H9 (cell line): ENCODE data around the gene ZSWIM6. TPM values are rescaled to one million over a fixed set of nuclear protein-coding genes. Genes with fewer than 3 reads are reported as not detected.

Source experiments
- DNase-seq: peaks from one replicate; pipeline ENCODE4 v3.0.0-alpha.2; 2017
- H2AFZ ChIP-seq: one replicate; pipeline ENCODE4 v1.6.1; 2013; ENCODE audit warnings: mild to moderate bottlenecking, low read length, control low read depth, moderate library complexity
- H2AK5ac ChIP-seq: 2 replicates; pipeline ENCODE4 v1.6.1; 2013; ENCODE audit warnings: low read length, control low read depth, mixed read lengths; ENCODE audit not compliant: insufficient read length
- H2BK120ac ChIP-seq: one replicate; pipeline ENCODE4 v1.6.1; 2013; ENCODE audit warnings: low read depth, mild to moderate bottlenecking, low read length, control low read depth, inconsistent platforms; ENCODE audit not compliant: poor library complexity, severe bottlenecking
- H2BK12ac ChIP-seq: 2 replicates; pipeline ENCODE4 v1.6.1; 2013; ENCODE audit warnings: low read length, control low read depth, mixed read lengths, low read depth; ENCODE audit not compliant: insufficient read length
- H2BK15ac ChIP-seq: 2 replicates; pipeline ENCODE4 v1.6.1; 2013; ENCODE audit warnings: low read depth, low read length, control low read depth
- H2BK20ac ChIP-seq: one replicate; pipeline ENCODE4 v1.6.1; 2013; ENCODE audit warnings: low read depth, mild to moderate bottlenecking, low read length, control low read depth, inconsistent platforms; ENCODE audit not compliant: poor library complexity, severe bottlenecking
- H2BK5ac ChIP-seq: 2 replicates; pipeline ENCODE4 v1.6.1; 2013; ENCODE audit warnings: low read length, control low read depth, mixed read lengths; ENCODE audit not compliant: insufficient read length
- H3K14ac ChIP-seq: 2 replicates; pipeline ENCODE4 v1.6.1; 2013; ENCODE audit warnings: low read length, control low read depth; ENCODE audit not compliant: insufficient read depth
- H3K18ac ChIP-seq: 2 replicates; pipeline ENCODE4 v1.6.1; 2013; ENCODE audit warnings: low read depth, mild to moderate bottlenecking, mixed read lengths, low read length, control low read depth; ENCODE audit not compliant: insufficient read length
- H3K23ac ChIP-seq: 2 replicates; pipeline ENCODE4 v1.6.1; 2013; ENCODE audit warnings: low read length, control low read depth, mixed read lengths, low read depth; ENCODE audit not compliant: insufficient read length
- H3K23me2 ChIP-seq: 2 replicates; pipeline ENCODE4 v1.6.1; 2013; ENCODE audit warnings: low read depth, mild to moderate bottlenecking, mixed read lengths, low read length, control low read depth; ENCODE audit not compliant: insufficient read length, poor library complexity, severe bottlenecking
- H3K27ac ChIP-seq: 2 replicates; pipeline ENCODE4 v1.5.1; 2013; ENCODE audit warnings: low read length, control low read depth, mixed read lengths, low read depth; ENCODE audit not compliant: insufficient read length
- H3K27me3 ChIP-seq: 2 replicates; pipeline ENCODE4 v1.6.1; 2013; ENCODE audit warnings: low read length, control low read depth, inconsistent platforms; ENCODE audit not compliant: insufficient read depth
- H3K4ac ChIP-seq: 2 replicates; pipeline ENCODE4 v1.6.1; 2013; ENCODE audit warnings: low read depth, mild to moderate bottlenecking, control low read depth, inconsistent platforms, low read length, moderate library complexity
- H3K4me1 ChIP-seq: 2 replicates; pipeline ENCODE4 v1.6.1; 2013; ENCODE audit warnings: low read length, control low read depth, inconsistent platforms; ENCODE audit not compliant: insufficient read depth
- H3K4me2 ChIP-seq: 2 replicates; pipeline ENCODE4 v1.6.1; 2013; ENCODE audit warnings: low read length, control low read depth, mixed read lengths; ENCODE audit not compliant: insufficient read length, insufficient read depth
- H3K56ac ChIP-seq: 2 replicates; pipeline ENCODE4 v1.6.1; 2013; ENCODE audit warnings: low read depth, mild to moderate bottlenecking, mixed read lengths, low read length, control low read depth; ENCODE audit not compliant: insufficient read length
- H3K79me1 ChIP-seq: 2 replicates; pipeline ENCODE4 v1.6.1; 2013; ENCODE audit warnings: low read depth, mild to moderate bottlenecking, moderate library complexity, low read length, control low read depth, inconsistent platforms; ENCODE audit not compliant: insufficient read depth, poor library complexity, severe bottlenecking
- H3K79me2 ChIP-seq: 2 replicates; pipeline ENCODE4 v1.6.1; 2013; ENCODE audit warnings: low read length, control low read depth, inconsistent platforms; ENCODE audit not compliant: insufficient read depth
- H3K9ac ChIP-seq: 2 replicates; pipeline ENCODE4 v1.6.1; 2013; ENCODE audit warnings: low read length, control low read depth, mixed read lengths; ENCODE audit not compliant: insufficient read length; ENCODE audit errors: extremely low read depth
- H3K9me3 ChIP-seq: one replicate; pipeline ENCODE4 v1.6.1; 2013; ENCODE audit warnings: low read depth, low read length, inconsistent platforms; ENCODE audit not compliant: control insufficient read depth
- H3T11ph ChIP-seq: one replicate; pipeline ENCODE4 v1.6.1; 2013; ENCODE audit warnings: mild to moderate bottlenecking, low read length, control low read depth, inconsistent platforms
- H4K20me1 ChIP-seq: one replicate; pipeline ENCODE4 v1.6.1; 2013; ENCODE audit not compliant: control insufficient read depth, insufficient read length, insufficient read depth
- H4K5ac ChIP-seq: 2 replicates; pipeline ENCODE4 v1.6.1; 2013; ENCODE audit warnings: low read depth, mild to moderate bottlenecking, mixed read lengths, low read length, control low read depth; ENCODE audit not compliant: insufficient read length
- H4K8ac ChIP-seq: replicated peaks from 2 replicates; pipeline ENCODE4 v1.6.1; 2013; ENCODE audit warnings: low read length, control low read depth, mixed read lengths, low read depth; ENCODE audit not compliant: insufficient read length
- H4K91ac ChIP-seq: 2 replicates; pipeline ENCODE4 v1.6.1; 2013; ENCODE audit warnings: low read depth, mild to moderate bottlenecking, moderate library complexity, mixed read lengths, low read length, control low read depth; ENCODE audit not compliant: insufficient read length
- H3K27ac Mint-ChIP-seq, 3 experiments: 2 replicates in 2 of 3; 3 replicates in 1 of 3; pipeline ENCODE4 v1.8.0; 2020 to 2021; ENCODE audit warnings: mixed read lengths in 3 of 3, mild to moderate bottlenecking in 1 of 3, moderate library complexity in 1 of 3
- H3K27me3 Mint-ChIP-seq: 2 replicates; pipeline ENCODE4 v1.8.0; 2021; ENCODE audit warnings: low read depth, mild to moderate bottlenecking, moderate library complexity, mixed read lengths
- H3K36me3 Mint-ChIP-seq, 3 experiments: 2 replicates in 2 of 3; 3 replicates in 1 of 3; pipeline ENCODE4 v1.8.0; 2020 to 2021; ENCODE audit warnings: low read depth in 3 of 3, mixed read lengths in 3 of 3; ENCODE audit not compliant: insufficient read depth in 1 of 3
- H3K4me1 Mint-ChIP-seq, 2 experiments: 2 replicates each; pipeline ENCODE4 v1.8.0; 2020; ENCODE audit warnings: mixed read lengths in 2 of 2
- H3K4me3 Mint-ChIP-seq, 2 experiments: 2 replicates in 1 of 2; 3 replicates in 1 of 2; pipeline ENCODE4 v1.8.0; 2020 to 2021; ENCODE audit warnings: mild to moderate bottlenecking in 2 of 2, mixed read lengths in 2 of 2, moderate library complexity in 1 of 2
- H3K9me3 Mint-ChIP-seq, 2 experiments: 2 replicates in 1 of 2; 3 replicates in 1 of 2; pipeline ENCODE4 v1.8.0; 2020; ENCODE audit warnings: mild to moderate bottlenecking in 2 of 2, mixed read lengths in 2 of 2, moderate library complexity in 1 of 2
- CTCF ChIP-seq: fragments of 200-600 bp; sonication (generic); conservative IDR thresholded peaks from 3 replicates; pipeline ENCODE4 v1.8.0; 2021; ENCODE audit warnings: antibody characterized with exemption, mild to moderate bottlenecking
- WGBS: extraction: QIAGEN DNeasy Blood & Tissue Kit; methylation state at CpG from one replicate; pipeline ENCODE4 v1.1.7; 2013; ENCODE audit warnings: missing lambda C conversion rate, low lambda C conversion rate, mixed read lengths; ENCODE audit not compliant: insufficient read length; ENCODE audit errors: extremely low coverage; 5-methylcytosine and 5-hydroxymethylcytosine counted together
- total RNA-seq: library from RNA; stranded (reverse); gene quantifications from 2 replicates; pipeline ENCODE4 v1.2.1, GENCODE V29; 2021

ZSWIM6 gene
- total RNA-seq, 1 experiment from 2014 or later = 11.5 TPM

- Histone ChIP-seq H3K56ac (no peak overlapping the region), H2BK12ac (no peak overlapping the region), H3K4me2 (no peak overlapping the region)
Observed at GRCh38 chr5:61535828-61536227, 203.8 kb downstream of the ZSWIM6 start.

More at GRCh38 chr5:61535828-61536227, 203.8 kb downstream of the ZSWIM6 start:
- H3K36me3 Mint-ChIP-seq = peaks cover 17 to 20% (median 18%) of the 10 kb centered on the region in 3 experiments
- Histone ChIP-seq H2AFZ (no peak overlapping the region), H2BK120ac (no peak overlapping the region), H3K9ac (no peak overlapping the region), H4K20me1 (no peaks in the 10 kb centered on the region), H3K27me3 (no peaks in the 10 kb centered on the region), H2AK5ac (no peak overlapping the region), H3K23ac (no peak overlapping the region), H3K18ac (no peak overlapping the region), H3K4ac (no peak overlapping the region), H4K8ac (no peak overlapping the region), H3K23me2 (no peaks in the 10 kb centered on the region), H4K91ac (no peak overlapping the region), H3K14ac (no peak overlapping the region), H3T11ph (no peak overlapping the region), H3K79me2 (no peaks in the 10 kb centered on the region), H3K27ac (no peak overlapping the region), H3K79me1 (no peaks in the 10 kb centered on the region), H2BK15ac (no peak overlapping the region), H2BK5ac (no peak overlapping the region), H3K4me1 (no peaks in the 10 kb centered on the region), H3K9me3 (no peaks in the 10 kb centered on the region), H4K5ac (no peak overlapping the region), H2BK20ac (no peak overlapping the region)
- H3K4me3 Mint-ChIP-seq = no peak overlapping the region
- no peak for DNase-seq
- H3K27ac Mint-ChIP-seq = no peak overlapping the region
- no peaks in the 10 kb centered on the region for H3K4me1 Mint-ChIP-seq
- no peaks in the 10 kb centered on the region for H3K9me3 Mint-ChIP-seq
- no CpG with 5 or more reads among the region's 7 CpGs for WGBS
- no peaks in the 10 kb centered on the region for H3K27me3 Mint-ChIP-seq
- no peak for TF ChIP-seq CTCF
